Thymus (tissue), 11 donors: Measurements from ENCODE around the gene CDH4. TPM values are rescaled to one million over a fixed set of nuclear protein-coding genes. Genes with fewer than 3 reads are reported as not detected.

Source experiments
- DNase-seq, 9 donors: peaks; one replicate each; pipeline ENCODE4 v3.0.0-alpha.2; 2013; ENCODE audit warnings: low spot score in 9 of 9, low read depth in 6 of 9, missing footprints in 1 of 9
- H3K27ac ChIP-seq, 2 donors: one replicate each; pipeline ENCODE4 v1.5.1; 2013; ENCODE audit warnings: control low read depth in 1 of 2, low read depth in 1 of 2, low read length in 1 of 2, mild to moderate bottlenecking in 1 of 2, moderate library complexity in 1 of 2
- H3K27me3 ChIP-seq, 2 donors: one replicate each; pipeline ENCODE4 v1.5.1; 2013; ENCODE audit warnings: low read length in 1 of 2; ENCODE audit not compliant: control insufficient read depth in 2 of 2, insufficient read depth in 1 of 2
- H3K36me3 ChIP-seq, 2 donors: one replicate each; pipeline ENCODE4 v1.5.1; 2013; ENCODE audit warnings: low read length in 1 of 2, mild to moderate bottlenecking in 1 of 2, moderate library complexity in 1 of 2; ENCODE audit not compliant: control insufficient read depth in 2 of 2, insufficient read depth in 2 of 2
- H3K4me1 ChIP-seq, 2 donors: one replicate each; pipeline ENCODE4 v1.5.1; 2013; ENCODE audit warnings: low read length in 2 of 2; ENCODE audit not compliant: control insufficient read depth in 2 of 2, insufficient read depth in 2 of 2
- H3K4me3 ChIP-seq, 2 donors: one replicate each; pipeline ENCODE4 v1.5.1; 2013; ENCODE audit warnings: low read length in 2 of 2, control low read depth in 1 of 2, mild to moderate bottlenecking in 1 of 2
- H3K9me3 ChIP-seq, 2 donors: one replicate each; pipeline ENCODE4 v1.5.1; 2013; ENCODE audit warnings: low read length in 1 of 2, mild to moderate bottlenecking in 1 of 2; ENCODE audit not compliant: control insufficient read depth in 2 of 2, insufficient read depth in 1 of 2
- WGBS: extraction: QIAGEN DNeasy Blood & Tissue Kit; methylation state at CpG from one replicate; pipeline ENCODE4 v1.1.7; 2013; 5-methylcytosine and 5-hydroxymethylcytosine counted together
- polyA plus RNA-seq: library from polyadenylated mRNA; stranded (reverse); fragments of 200-250 nt; gene quantifications from one replicate; pipeline ENCODE4 v1.2.3, GENCODE V29; 2013
- total RNA-seq: library from RNA; stranded (reverse); fragments of 120-200 nt; gene quantifications from one replicate; pipeline ENCODE4 v1.2.4, GENCODE V29; 2013
- donor health status: healthy.

CDH4 gene
- total and polyA plus RNA-seq, 2 donors, result 0.34 to 0.61 TPM

- no peaks in the 10 kb centered on the region for H3K27me3 ChIP-seq
- H3K9me3 ChIP-seq, result peaks cover 0 to 11% of the 10 kb centered on the region in 2 donors
- 93% methylated on average over 9 of the region's 9 CpGs for WGBS
- DNase-seq, result no peak
- H3K36me3 ChIP-seq, result no peaks in the 10 kb centered on the region
- H3K4me3 ChIP-seq, result no peak overlapping the region
- no peak overlapping the region for H3K27ac ChIP-seq
- no peaks in the 10 kb centered on the region for H3K4me1 ChIP-seq
Observed at GRCh38 chr20:61571221-61571620, 319.2 kb downstream of the CDH4 start.

GRCh38 chr20:61571916-61572711 is 320.1 kb downstream of the CDH4 start:
- H3K36me3 ChIP-seq, result no peaks in the 10 kb centered on the region
- no peaks in the 10 kb centered on the region for H3K27me3 ChIP-seq
- no peak overlapping the region for H3K27ac ChIP-seq
- no peaks in the 10 kb centered on the region for H3K4me1 ChIP-seq
- no peak overlapping the region for H3K4me3 ChIP-seq
- peaks cover 0 to 11% of the 10 kb centered on the region in 2 donors for H3K9me3 ChIP-seq
- no peak for DNase-seq
- 88% methylated on average over 13 of the region's 13 CpGs for WGBS

- 86% methylated on average over 7 of the region's 7 CpGs for WGBS
Observed at GRCh38 chr20:61572789-61573188, 320.7 kb downstream of the CDH4 start.

DNA sequence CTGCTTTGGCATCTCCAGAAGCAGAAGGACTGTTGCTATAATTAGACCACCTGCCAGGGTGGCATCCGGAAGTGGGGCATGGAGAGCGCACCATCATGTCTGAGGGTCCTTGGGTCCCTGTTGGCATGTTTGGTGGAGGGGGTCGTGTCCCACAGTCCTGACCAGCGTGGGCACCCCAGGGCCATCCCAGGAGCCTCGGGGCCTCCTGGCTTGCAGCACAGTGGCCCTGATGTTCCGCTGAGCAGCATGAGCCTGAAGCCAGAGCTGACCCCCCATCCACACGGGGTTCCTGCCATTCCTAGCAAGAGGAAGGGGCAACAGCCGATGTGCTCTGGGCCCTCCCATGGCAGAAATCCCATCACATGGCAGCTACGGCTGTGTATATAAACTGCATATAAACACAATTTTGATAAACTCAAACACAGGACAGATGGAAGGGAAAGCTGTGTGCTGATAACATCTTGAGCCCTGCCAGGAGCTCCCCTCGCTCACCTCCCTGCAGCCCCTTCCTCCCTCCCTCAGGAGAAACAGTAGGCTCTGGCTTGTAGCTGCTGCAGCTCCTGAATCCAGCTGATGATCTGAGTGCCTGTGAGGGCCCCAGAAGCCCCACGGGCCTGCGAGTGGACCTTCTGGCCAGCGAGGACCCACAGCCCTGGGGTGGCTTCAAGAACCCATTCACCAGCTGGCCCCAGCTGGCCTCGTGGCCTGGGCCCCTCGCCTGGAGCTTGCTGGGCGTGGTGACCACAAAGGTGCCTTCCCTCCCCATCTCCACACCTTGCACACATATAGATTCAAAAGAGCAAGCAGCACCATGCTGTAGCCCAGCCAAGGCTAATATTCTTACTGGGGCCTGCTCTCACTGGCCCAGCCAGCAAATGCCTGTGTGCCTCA is 321.6 kb downstream of the CDH4 start:
- Histone ChIP-seq H3K9me3 (peaks cover 0 to 9% of the 10 kb centered on the region in 2 donors), H3K27me3 (no peaks in the 10 kb centered on the region), H3K27ac (no peak overlapping the region), H3K4me1 (no peaks in the 10 kb centered on the region), H3K36me3 (no peaks in the 10 kb centered on the region), H3K4me3 (no peak overlapping the region)
- WGBS, result 88% methylated on average over 16 of the region's 16 CpGs
- DNase-seq, result no peak

More at GRCh38 chr20:61572789-61573188, 320.7 kb downstream of the CDH4 start:
- Histone ChIP-seq H3K36me3 (no peaks in the 10 kb centered on the region), H3K4me3 (no peak overlapping the region), H3K27ac (no peak overlapping the region), H3K4me1 (no peaks in the 10 kb centered on the region), H3K9me3 (peaks cover 0 to 11% of the 10 kb centered on the region in 2 donors), H3K27me3 (no peaks in the 10 kb centered on the region)
- no peak for DNase-seq

- no peak for DNase-seq
- Histone ChIP-seq H3K36me3 (no peaks in the 10 kb centered on the region), H3K9me3 (peaks cover 0 to 9% of the 10 kb centered on the region in 2 donors), H3K4me1 (no peaks in the 10 kb centered on the region), H3K4me3 (no peak overlapping the region), H3K27me3 (no peaks in the 10 kb centered on the region), H3K27ac (no peak overlapping the region)
- WGBS, result 59% methylated on average over 6 of the region's 6 CpGs
Observed at GRCh38 chr20:61575151-61575937, 323.3 kb downstream of the CDH4 start.

GRCh38 chr20:61576372-61576771 is 324.3 kb downstream of the CDH4 start:
- Histone ChIP-seq H3K27me3 (no peaks in the 10 kb centered on the region), H3K4me3 (no peak overlapping the region), H3K4me1 (no peaks in the 10 kb centered on the region), H3K36me3 (no peaks in the 10 kb centered on the region), H3K27ac (no peak overlapping the region), H3K9me3 (peaks cover 0 to 4% of the 10 kb centered on the region in 2 donors)
- 93% methylated on average over 5 of the region's 5 CpGs for WGBS
- no peak for DNase-seq

GRCh38 chr20:61577065-61577464 is 325.0 kb downstream of the CDH4 start:
- no peaks in the 10 kb centered on the region for H3K36me3 ChIP-seq
- H3K27ac ChIP-seq, result no peak overlapping the region
- no peaks in the 10 kb centered on the region for H3K4me1 ChIP-seq
- no peaks in the 10 kb centered on the region for H3K27me3 ChIP-seq
- H3K4me3 ChIP-seq, result no peak overlapping the region
- DNase-seq, result no peak
- 98% methylated on average over 1 of the region's 1 CpG for WGBS
- peaks cover 0 to 4% of the 10 kb centered on the region in 2 donors for H3K9me3 ChIP-seq

DNA sequence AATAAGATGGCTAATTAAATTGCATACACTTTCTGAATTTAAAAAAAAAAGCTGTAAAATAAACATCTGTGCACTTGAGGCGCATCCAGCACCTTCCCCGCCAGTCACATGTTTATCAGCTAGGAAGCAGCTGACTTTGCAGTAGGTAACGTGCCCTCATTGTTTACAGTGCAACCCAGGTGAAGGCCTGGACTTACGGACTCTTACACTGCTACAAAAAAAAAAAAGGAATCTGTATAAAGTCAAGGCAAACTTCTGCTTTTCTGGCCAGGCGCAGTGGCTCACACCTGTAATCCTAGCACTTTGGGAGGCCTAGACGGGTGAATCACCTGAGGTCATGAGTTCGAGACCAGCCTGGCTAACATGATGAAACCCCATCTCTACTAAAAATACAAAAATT is 327.8 kb downstream of the CDH4 start:
- H3K27me3 ChIP-seq, result no peaks in the 10 kb centered on the region
- no peaks in the 10 kb centered on the region for H3K36me3 ChIP-seq
- H3K9me3 ChIP-seq, result peaks cover 0 to 2% of the 10 kb centered on the region in 2 donors
- 93% methylated on average over 7 of the region's 7 CpGs for WGBS
- no peak overlapping the region for H3K4me3 ChIP-seq
- H3K27ac ChIP-seq, result no peak overlapping the region
- H3K4me1 ChIP-seq, result no peaks in the 10 kb centered on the region
- DNase-seq, result no peak
